HG03521 (cell line): Measurements from ENCODE around the gene IHH.

ENCODE experiments used
- ATAC-seq: cut with Tn5 transposase; IDR thresholded peaks from one replicate; pipeline ENCODE4 v1.9.1; 2021; ENCODE audit warnings: mild to moderate bottlenecking, moderate library complexity; ENCODE audit not compliant: unreplicated experiment

The IHH gene

DNA sequence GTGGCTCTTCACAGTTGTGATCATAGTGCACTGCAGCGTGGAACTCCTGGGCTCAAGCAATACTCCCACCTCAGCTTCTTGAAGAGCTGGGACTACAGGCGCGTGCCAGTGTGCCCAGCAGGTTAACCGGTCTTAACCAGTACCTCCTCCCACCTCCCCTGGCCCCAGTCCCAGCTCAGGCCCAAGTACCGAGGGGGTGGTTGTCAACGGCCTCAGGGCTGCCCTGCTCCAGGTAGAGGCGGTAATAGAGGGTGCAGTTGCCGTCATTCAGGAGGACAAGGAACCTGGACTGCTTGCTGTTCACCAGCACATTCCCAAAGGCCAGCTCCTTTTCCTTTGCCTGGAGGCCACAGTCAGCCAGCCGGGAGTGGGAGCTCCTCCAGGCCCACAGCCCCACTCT, 39.1 kb downstream of the IHH start:
- no peak for ATAC-seq

DNA sequence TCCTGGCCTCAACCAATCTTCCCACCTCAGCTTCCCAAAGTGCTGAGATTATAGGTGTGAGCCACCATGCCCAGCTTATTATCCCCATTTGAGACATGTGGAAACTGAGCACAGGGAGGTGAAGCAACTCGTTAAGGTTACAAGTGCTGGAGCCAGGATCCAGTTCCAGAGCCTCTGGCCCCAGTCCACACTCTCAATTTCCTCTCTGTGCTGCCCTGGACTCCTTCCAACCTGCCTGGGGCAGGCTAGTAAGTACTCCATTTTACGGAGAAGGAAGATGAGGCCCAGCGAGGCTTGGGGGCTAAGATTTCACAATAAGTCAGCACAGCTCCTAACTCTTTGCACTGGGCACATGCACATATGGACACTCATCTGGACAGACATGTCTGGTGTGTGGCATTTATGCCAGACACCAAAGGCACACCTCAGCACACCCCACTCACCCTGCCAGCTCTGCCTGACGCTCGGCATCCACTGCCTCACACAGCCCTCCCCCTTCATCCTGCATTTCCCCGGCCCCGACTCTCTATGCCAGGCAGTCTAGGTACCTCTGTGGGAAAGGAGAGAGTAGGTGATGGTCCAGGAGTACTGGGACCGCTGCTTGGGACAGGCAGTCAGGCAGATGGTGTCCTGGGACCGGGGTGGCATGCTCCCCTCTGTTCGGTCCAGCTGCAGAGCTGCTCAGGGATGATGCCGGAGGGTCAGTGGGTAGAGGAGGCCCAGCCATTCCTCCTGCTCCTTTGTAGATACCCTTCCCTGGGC, 39.9 kb downstream of the IHH start:
- ATAC-seq: no peak

DNA sequence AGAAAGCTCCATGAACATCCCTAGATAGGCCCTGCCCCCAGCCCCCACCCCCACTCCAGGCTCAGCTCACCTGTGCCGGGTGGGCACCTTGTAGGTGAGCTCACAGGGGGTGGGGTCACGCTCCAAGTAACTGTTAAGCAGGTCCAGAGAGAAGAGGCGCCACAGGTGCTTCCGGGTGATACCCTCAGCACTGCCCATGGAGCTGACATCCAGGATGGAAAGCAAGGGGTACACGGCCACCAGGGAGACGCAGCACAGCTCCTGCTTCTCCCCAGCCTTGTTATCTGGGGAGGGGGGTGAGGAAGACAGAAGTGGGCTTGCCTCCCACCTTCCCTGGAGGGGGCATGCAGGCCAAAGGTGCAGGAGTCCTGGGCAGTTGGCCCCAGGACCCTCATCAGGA, 41.3 kb downstream of the IHH start:
- no peak for ATAC-seq

DNA sequence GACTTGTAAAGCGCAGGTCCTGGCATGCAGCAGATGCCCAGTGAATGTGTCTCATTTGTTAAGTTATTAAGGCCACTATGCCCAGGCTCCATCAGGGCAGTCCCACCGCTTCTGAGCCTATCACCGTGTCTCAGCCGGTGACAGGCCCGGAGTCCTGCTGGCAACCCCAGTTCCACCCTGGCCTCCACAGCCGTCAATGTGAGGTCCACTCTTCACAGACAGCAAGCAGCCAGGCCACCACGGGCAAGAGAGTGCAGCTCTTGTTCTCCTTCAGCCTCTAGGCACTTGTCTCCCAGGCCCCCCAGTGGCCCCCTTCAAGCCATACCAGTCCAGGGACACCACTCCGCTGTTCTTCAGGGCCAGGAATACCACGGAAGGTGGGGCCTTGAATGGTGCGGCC, 42.0 kb downstream of the IHH start:
- ATAC-seq: no peak

DNA sequence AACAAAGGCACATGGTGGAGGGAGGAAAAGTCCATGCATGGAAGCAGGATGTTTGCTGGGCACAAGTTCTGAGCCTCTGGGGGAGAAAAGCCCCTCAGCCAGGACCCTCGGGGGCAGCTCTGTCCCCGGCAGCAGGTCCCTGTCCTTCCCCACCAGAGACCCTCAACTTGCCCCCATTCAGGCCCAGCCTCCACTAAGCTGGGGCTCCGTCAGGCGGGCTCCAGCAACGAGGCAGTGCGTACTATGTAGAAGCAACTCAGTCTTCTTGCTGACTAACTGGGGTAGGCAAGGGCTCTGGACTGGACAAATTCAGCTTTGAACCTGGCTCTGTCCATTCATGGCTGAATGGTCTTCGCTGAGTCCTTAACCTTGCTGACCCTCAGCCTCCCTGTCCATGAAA, 42.4 kb downstream of the IHH start:
- no peak for ATAC-seq

DNA sequence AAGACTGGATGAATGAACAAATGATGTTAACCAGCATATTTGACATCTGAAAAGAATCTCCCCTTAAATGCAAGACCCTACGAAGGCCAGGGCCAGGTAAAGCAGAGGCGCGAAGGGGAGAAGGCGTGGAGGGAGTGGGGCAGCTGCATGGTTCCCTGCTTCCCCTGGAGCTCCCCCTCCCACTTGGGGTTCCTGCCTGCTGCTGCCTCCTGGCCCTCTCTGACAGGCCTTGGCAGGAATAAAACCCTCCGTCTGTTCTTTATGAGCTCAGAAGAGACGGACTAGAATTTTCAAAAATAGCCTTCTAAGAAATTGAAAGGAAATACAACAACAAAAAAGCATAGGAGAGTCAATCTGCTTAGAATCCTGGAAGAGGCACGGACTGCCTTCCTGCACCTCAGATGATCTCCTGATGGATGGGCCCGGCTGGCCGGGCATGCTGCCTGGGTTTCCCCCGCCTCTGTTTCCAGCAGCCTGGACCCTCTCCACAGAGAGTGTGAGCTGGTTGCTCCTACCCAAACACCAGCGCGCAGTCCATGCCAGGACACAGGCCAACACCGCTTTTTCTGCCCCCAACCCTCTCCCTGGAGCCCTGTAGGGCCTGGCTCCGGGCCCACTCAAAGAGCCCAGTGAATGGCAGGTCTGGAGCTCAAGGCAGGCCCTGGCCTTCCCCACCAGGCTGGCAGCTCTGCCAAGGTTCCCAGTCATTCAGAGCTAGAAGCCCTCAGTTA, 43.4 kb downstream of the IHH start:
- ATAC-seq: no peak

DNA sequence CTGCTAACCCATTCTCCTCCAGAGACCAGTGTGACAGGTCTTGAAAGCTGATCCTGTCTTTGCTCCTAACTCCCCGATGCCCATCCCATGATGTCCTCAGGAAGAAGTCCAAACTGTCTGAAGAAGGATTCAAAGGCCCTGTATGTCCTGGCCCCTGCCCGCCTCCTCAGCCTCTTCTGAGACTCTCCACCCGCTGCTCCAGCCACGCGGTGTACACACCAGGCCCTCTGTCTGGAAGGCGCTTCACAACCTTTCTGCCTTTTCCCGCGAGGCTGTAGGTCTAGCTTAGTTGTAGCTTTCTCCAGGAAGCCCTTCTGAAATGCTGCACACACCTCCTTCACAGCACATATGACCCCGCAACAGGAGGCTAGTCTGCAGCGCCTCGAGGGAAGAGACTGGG, 44.0 kb downstream of the IHH start:
- ATAC-seq: no peak

DNA sequence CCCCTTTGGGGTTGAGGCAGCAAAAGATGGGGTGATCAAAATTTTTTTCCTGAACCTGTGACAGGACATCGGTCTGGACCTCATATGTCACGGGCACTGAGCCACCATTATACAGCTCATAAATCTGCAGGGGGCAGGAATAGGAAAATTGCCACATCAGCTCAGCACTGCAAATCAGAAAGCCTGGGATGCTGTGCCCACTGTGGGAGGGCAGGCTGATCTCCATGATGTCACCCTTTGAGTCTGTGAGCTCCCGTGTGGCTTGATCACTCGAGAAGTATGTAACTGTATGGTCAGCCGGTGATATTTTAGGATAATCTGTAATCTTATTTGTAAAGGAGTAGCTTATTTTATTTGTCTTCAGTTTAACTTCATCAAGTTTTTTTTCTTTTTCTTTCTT, 49.8 kb downstream of the IHH start:
- ATAC-seq: no peak

DNA sequence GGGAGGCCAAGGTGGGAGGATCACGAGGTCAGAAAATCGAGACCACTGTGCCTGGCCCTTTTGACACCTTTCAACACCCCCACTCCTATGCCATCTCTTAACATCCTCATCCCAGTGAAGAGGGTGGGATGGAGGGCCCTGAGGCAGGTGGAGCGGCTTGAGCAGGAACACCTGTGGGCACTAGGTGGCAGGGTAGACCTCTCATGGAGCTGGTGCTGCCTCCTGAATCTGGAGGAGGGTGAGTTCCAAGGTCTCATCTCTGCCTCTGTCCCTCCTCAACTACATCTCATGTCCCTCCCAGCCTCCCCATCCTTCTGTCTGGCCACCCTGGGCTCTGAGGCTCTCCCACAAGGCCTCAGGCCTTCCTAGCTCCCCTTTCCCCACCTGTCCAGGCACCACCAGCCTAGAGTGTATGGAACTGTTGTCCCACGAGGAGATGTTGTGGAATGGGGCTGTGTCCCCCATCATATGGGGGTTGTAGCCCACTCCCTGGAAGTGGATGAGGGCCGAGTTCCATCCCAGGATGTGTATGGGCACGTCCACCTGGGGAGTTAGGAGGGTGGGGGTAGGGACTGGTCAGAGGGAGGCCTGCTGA, 50.5 kb downstream of the IHH start:
- ATAC-seq: no peak

DNA sequence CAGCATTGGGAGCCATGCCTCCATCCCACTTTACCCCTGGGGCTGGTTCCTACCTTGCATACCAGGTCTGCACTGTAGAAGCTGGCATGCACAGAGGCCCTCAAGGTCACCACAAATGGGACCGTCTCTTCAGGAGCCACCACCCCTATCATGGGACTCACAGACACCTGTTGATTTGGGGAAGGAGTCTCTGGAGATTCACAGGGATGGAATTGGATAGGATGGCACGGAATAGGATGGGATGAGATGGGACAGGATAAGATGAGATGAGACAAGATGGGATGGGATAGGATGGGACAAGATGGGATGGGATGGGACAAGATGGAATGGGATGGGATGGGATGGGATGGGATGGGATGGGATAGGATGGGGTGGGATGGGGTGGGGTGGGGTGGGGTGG, 51.4 kb downstream of the IHH start:
- no peak for ATAC-seq
